ENCODE measurements around the gene LRCH1.

LRCH1 gene

DNA sequence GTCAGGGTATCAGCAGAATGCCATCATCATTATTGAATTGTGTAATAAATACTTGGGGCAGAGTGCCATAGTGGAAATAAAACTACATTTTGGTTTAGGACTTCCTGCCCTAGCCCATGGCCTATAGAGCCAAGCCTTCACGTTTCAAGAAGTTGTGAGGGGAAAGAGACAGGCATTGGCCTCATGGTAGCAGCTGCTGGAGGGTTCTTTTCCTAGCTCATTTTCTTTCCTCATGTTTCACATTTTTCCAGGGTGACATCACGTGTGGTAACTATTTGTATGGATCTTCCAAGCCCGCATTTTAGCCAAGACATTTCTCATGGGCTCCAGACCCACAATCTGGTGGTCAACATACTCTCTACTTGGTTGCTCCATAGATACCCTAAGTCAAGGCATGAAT lies 80.4 kb downstream of the LRCH1 start:
- no peak for DNase-seq (ENCODE audit: low read depth in 2 of 3, low spot score in 1 of 3)

DNA sequence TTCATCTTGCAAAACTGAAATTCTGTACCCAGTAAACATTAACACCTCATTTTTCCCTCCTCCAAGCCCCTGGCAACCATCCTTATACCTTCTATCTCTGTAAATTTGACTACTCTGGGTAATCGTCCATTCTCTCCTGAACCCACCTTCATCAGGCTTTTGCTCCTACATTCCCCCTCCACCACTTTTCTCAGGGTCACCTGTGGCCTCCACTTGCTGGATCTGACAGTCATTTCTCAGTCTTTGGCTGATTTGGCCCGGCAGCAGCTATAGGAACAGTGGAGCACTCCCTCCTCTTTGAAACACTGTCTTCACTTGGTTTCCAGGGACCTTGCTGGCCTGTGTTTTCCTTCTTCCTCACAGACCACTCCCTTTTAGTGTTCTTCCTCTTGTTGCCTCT lies 83.5 kb downstream of the LRCH1 start:
- no peak for DNase-seq (ENCODE audit: low read depth in 2 of 3, low spot score in 1 of 3)

DNA sequence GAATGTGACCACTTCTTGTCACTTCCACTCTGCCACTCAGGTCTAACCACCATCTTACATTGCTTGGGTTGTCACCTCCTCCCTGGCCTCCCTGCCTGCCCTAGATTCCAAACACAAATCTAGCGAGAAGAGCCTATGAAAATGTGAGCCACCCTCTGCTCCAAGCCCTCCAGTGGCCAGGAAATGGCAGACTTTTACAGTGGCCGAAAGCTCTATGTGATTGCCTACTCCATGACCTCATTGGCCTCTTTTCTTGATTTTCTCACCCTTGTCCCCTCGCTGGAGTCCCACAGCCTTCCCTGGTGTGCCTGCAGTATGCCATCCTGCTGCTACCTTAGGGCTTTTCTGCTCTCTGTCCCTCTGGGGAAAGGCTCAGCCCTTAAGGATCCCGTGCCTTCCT lies 84.2 kb downstream of the LRCH1 start:
- no peak for DNase-seq (ENCODE audit: low read depth in 2 of 3, low spot score in 1 of 3)

DNA sequence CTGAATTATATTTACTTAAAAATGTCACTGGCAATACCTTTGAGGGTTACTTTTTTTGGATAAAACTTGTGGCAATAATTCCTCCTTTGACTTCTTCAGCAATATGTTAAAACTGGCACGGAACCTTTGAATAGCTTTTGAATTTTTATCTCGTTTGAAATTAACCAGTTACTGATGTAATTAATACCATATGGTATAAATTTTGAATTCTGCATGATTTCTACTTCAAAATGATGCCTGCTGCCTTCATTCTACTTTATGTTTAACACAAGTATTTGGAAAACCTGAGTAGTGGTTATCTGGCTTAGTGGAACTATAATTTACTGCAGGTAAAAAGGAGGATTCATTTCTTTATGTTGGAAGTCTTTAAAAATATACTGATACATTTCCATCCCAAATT lies 85.3 kb downstream of the LRCH1 start:
- no peak for DNase-seq (ENCODE audit: low read depth in 2 of 3, low spot score in 1 of 3)

- no peak for DNase-seq (ENCODE audit: low read depth in 2 of 3, low spot score in 1 of 3)
These were observed 86.3 kb downstream of the LRCH1 start for GRCh38 chr13:46639033-46639981.

DNA sequence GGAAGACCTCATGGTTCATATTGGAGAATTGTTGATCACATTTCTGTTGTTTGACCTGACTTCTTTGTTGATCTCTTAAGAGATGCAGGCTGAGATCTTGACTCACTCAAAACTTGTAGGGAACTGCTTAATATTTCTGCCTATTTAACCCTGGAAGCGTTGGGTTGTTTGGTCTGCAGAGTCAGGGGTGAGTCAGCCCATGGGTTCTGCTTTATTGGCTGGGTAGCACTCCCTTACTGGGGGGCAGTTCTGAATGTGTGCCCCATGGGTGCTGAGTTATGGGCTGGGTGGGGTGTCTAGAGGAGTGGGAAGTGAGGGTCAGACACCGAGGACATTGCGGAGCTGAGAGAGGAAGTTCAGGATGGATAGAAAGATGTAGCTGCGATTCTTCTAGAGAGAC lies 87.9 kb downstream of the LRCH1 start:
- no peak for DNase-seq (ENCODE audit: low read depth in 2 of 3, low spot score in 1 of 3)

- DNase-seq (ENCODE audit: low read depth in 2 of 3, low spot score in 1 of 3) = no peak
These were observed 88.5 kb downstream of the LRCH1 start for GRCh38 chr13:46641274-46642081.

- no peak for DNase-seq (ENCODE audit: low read depth in 2 of 3, low spot score in 1 of 3)
These were observed 89.3 kb downstream of the LRCH1 start for GRCh38 chr13:46642254-46642653.

GRCh38 chr13:46643165-46643777 lies 90.3 kb downstream of the LRCH1 start:
- DNase-seq (ENCODE audit: low read depth in 2 of 3, low spot score in 1 of 3) = no peak

DNA sequence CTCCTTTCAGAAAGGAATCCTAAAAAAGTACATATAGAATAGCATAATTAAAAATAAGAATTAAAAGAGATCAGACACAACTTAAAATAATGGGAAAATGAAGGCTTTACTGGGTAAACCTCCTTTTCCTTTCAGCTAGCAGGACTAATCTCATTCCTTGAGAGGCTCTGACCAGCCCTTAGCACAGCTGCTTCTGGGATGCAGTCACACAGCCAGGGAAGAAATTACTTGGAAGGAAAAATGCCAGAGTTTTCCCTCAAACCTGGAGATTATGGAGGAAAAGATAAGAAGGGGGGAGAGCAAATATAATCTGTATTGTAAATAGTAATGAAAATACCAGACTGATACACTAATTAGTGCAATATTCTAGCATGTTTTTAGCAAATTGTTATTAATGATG lies 91.8 kb downstream of the LRCH1 start:
- DNase-seq (ENCODE audit: low read depth in 2 of 3, low spot score in 1 of 3) = no peak

DNA sequence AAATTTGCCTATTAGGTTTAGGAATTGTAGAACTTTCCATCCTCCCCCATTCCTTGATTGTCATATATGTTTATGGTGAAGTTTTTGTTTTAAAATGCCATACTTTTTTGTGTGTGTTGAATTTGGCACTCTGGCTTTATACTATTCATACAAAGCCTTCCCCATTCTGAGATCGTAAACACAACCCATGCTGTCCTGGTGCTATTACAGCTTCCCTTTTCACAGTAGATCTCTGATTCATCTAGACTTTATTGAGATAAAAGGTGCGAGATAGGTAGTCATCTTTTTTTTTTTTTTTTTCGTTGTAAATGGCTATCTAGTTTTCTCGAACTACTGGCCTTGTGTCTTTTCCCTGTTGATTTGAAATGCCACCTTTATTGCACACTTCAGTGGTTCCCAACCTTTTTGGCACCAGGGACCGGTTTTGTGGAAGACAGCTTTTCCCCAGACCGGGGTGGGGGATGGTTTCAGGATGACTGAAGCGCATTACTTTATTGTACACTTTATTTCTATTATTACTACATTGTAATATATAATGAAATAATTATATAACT lies 94.6 kb downstream of the LRCH1 start:
- DNase-seq (ENCODE audit: low read depth in 2 of 3, low spot score in 1 of 3) = no peak

DNA sequence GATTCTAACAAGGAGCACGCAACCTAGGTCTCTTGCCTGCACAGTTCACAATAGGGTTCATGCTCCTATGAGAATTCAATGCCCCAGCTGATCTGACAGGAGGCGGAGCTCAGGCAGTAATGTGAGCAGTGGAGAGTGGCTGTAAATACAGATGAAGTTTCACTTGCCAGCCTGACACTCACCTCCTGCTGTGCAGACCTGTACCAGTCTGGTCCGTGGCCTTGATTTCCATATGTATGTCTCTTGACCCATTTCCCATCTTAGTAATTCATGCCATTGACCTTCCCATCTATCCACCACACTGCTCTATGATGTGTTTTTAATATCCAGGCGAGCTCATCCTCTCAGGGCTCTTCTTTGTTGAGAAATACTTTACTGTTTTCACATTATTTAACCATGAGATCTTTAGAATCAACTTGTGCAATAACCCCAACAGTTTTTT lies 95.2 kb downstream of the LRCH1 start:
- no peak for DNase-seq (ENCODE audit: low read depth in 2 of 3, low spot score in 1 of 3)

GRCh38 chr13:46649816-46650215 lies 96.8 kb downstream of the LRCH1 start:
- no peak for DNase-seq (ENCODE audit: low read depth in 2 of 3, low spot score in 1 of 3)

DNA sequence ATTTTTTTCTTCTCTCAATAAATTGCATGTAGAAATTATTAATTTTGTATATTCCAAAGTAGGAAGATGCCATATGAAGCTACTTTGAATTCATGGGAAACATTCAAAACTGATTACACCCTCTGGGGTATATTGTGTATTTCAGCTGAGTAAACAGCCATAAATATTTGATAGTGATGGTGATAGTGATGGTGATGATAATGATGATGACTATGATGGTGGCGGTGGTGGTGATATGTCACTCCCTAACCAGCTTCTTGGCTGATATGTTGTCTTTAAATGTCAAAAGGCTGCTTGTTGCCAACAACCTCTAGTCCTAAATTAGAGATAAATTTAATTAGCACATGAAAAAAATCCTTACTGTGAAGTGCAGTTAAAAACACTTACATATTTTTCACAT lies 102.0 kb downstream of the LRCH1 start:
- no peak for DNase-seq (ENCODE audit: low read depth in 2 of 3, low spot score in 1 of 3)

DNA sequence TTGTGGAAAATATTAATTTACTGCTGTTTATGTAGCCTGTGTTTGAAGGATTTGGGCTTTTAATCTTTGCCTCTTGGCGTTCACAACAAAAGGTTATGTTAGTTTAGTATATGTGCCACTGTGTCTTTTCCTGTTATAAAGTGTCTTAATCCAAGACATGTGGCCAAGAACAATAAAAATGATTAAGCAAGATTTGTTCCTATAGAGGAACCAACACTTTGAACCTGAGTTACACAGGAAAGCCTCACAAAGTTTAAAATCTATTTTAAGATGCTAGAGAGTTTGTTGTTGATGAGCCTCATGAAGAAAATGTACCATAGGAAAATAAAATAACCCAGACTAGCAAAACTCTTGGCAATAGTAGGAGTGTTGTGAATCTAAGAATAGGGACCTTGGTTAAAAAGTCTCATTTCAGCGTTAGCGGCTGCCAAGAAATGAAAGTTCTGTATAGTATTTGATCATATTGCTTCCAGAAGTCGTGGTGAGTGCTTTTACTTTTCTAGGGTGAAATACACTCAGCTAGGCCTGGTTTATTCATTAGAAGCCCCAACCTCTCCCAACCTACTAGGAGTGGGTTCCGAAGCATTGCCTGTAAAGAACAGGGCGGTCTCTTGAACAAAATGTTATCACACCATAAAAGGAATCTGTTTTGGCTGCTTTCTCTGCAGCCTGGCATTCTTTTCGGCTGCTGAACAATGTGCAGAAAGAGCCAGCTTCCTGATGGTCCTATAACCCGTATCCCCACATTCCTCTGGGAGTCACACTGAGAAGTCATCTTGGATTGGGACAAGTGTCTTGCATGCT lies 102.6 kb downstream of the LRCH1 start:
- no peak for DNase-seq (ENCODE audit: low read depth in 2 of 3, low spot score in 1 of 3)

DNA sequence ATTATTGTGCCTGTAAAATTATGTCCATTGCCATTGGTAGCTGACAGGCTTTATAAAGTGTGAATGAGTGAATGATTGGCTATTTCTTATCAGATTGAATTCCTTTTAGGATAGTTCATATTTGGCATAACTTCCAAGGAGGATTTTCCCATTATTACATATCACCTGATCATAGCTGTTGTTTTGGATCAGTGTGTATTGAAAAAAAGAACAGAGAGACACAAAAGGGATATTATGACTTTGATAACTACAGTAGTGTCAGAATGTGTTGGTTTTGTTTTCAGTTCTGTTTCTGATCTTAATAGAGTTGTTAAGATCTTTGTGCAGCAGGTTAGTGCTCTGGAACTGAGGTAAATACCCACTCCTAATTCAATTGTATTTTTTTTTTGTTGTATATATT lies 103.8 kb downstream of the LRCH1 start:
- DNase-seq (ENCODE audit: low read depth in 2 of 3, low spot score in 1 of 3) = no peak

- no peak for DNase-seq (ENCODE audit: low read depth in 2 of 3, low spot score in 1 of 3)
These were observed 106.6 kb downstream of the LRCH1 start for GRCh38 chr13:46659413-46660065.

DNA sequence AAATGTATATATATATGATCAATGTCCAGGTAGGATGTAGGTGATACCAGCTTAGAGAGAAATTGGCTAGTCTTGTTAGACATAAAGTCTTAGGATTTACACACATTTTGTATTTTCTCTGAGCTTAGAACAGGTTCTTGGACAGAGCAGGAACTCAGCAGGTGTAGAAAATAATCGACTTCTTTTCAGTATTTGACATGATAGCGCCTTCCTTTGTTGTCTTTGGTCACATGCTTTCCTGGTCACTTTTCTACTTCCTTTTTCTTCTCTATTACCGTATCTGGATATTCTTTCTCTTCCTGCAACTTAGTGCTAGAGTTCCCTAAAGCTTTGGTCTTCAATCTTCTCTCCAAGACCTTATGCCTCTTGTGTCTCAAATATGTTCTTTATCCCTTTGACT lies 107.4 kb downstream of the LRCH1 start:
- DNase-seq (ENCODE audit: low read depth in 2 of 3, low spot score in 1 of 3) = no peak

DNA sequence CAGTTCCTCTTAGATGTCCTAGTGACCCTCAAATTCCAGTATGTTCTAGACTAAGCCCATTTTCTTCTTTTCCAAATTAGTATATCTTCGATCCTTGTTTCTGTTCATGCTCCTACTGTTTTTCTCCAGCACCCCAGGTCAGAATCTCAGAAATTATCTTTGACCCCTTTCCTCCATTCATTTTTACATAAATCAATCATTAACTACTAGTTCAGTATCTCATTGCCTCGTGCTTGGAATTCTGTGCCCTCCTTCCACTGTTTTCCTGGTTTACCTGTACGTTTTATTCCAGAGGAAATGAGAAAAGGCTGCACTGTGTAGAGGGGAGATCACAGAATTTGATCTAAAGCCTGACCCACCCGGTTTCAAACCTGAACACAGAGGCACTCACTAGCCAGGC lies 107.9 kb downstream of the LRCH1 start:
- no peak for DNase-seq (ENCODE audit: low read depth in 2 of 3, low spot score in 1 of 3)

- no peak for DNase-seq (ENCODE audit: low read depth in 2 of 3, low spot score in 1 of 3)
These were observed 109.7 kb downstream of the LRCH1 start for GRCh38 chr13:46662690-46663089.

Data from stimulated activated CD4-positive, alpha-beta T cell treated with anti-CD3 and anti-CD28 coated beads, Interleukin-12 subunit alpha, Interleukin-12 subunit beta, amount 100 ng/mL, for 48 hours (primary cell).